ENCODE results near the gene GNG7.

The GNG7 gene

GRCh38 chr19:2739602-2740313, 37.3 kb upstream of the GNG7 start, which contains the start of gene SLC39A3:
SLC39A3 (minus strand) TSS chr19:2740017; CDS start chr19:2737257, 2,760 bp downstream.
- TF ChIP-seq, protein P1, sequence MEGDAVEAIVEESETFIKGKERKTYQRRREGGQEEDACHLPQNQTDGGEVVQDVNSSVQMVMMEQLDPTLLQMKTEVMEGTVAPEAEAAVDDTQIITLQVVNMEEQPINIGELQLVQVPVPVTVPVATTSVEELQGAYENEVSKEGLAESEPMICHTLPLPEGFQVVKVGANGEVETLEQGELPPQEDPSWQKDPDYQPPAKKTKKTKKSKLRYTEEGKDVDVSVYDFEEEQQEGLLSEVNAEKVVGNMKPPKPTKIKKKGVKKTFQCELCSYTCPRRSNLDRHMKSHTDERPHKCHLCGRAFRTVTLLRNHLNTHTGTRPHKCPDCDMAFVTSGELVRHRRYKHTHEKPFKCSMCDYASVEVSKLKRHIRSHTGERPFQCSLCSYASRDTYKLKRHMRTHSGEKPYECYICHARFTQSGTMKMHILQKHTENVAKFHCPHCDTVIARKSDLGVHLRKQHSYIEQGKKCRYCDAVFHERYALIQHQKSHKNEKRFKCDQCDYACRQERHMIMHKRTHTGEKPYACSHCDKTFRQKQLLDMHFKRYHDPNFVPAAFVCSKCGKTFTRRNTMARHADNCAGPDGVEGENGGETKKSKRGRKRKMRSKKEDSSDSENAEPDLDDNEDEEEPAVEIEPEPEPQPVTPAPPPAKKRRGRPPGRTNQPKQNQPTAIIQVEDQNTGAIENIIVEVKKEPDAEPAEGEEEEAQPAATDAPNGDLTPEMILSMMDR (conservative IDR thresholded peaks at IDR 0.05) = no peak
- H3K27ac ChIP-seq = peak within 1 kb of the TSS; percentile 65

- TF ChIP-seq, protein P1 (conservative IDR thresholded peaks at IDR 0.05) = no peak
Observed at GRCh38 chr19:2736550-2737190, 34.2 kb upstream of the GNG7 start.

GRCh38 chr19:2735374-2735773, 32.9 kb upstream of the GNG7 start:
- H3K27ac ChIP-seq = no peak overlapping the region
- TF ChIP-seq, protein P1 (conservative IDR thresholded peaks at IDR 0.05) = no peak

More at GRCh38 chr19:2736550-2737190, 34.2 kb upstream of the GNG7 start:
- H3K27ac ChIP-seq = no peak overlapping the region

GRCh38 chr19:2734589-2735288, 32.2 kb upstream of the GNG7 start:
- TF ChIP-seq, protein P1 (conservative IDR thresholded peaks at IDR 0.05) = no peak
- H3K27ac ChIP-seq = no peak overlapping the region

GRCh38 chr19:2733930-2734588, 31.6 kb upstream of the GNG7 start:
- H3K27ac ChIP-seq = no peak overlapping the region
- TF ChIP-seq, protein P1 (conservative IDR thresholded peaks at IDR 0.05) = no peak

- no peak overlapping the region for H3K27ac ChIP-seq
- TF ChIP-seq, protein P1 (conservative IDR thresholded peaks at IDR 0.05) = no peak
Observed at GRCh38 chr19:2732883-2733282, 30.4 kb upstream of the GNG7 start.
